ENCODE results near the gene SLC6A11.

Gene SLC6A11

DNA sequence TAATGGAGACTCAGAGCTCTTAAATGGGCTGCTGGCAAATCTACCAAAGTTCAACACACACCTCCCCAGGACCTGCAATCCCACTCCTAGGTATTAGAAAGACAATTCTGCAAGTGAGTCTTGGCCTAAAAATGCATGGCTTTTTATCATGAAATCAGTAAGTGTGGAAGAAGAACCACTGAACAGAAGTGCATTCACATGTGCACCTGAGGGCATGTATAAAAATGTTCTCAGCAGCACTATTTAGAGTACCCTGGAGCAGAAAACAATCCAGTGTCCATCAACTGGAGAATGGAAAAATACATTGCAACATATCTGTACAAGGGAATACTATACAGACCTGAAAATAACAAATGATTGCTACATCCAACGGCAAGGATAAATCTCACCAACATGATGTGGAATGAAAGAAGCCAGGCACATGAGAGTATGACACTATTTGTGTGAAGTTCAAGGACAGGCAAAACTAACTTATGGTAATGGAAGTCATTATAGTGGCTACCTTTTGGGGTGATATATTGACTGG is 168.4 kb downstream of the SLC6A11 start:
- no peaks in the 10 kb centered on the region for H3K4me1 ChIP-seq

GRCh38 chr3:10985181-10985580 is 169.2 kb downstream of the SLC6A11 start:
- H3K4me1 ChIP-seq: no peaks in the 10 kb centered on the region
- no peak overlapping the region for H3K4me3 ChIP-seq
- in situ Hi-C loops (cut with MboI; ENCODE audit: low sequenced_read_pairs): no loop called here
- H3K27me3 ChIP-seq (ENCODE audit: low read depth): no peaks in the 10 kb centered on the region
- no peaks in the 10 kb centered on the region for H3K9me3 ChIP-seq
- DNase-seq (ENCODE audit: low spot score in 2 of 2): no peak
- no peaks in the 10 kb centered on the region for H3K36me3 ChIP-seq (replicated peaks)

More for the DNA sequence above, 168.4 kb downstream of the SLC6A11 start:
- no peaks in the 10 kb centered on the region for H3K9me3 ChIP-seq
- no peaks in the 10 kb centered on the region for H3K27me3 ChIP-seq (ENCODE audit: low read depth)
- in situ Hi-C loops (cut with MboI; ENCODE audit: low sequenced_read_pairs): no loop called here
- H3K36me3 ChIP-seq (replicated peaks): no peaks in the 10 kb centered on the region
- H3K4me3 ChIP-seq: no peak overlapping the region
- DNase-seq (ENCODE audit: low spot score in 2 of 2): no peak

DNA sequence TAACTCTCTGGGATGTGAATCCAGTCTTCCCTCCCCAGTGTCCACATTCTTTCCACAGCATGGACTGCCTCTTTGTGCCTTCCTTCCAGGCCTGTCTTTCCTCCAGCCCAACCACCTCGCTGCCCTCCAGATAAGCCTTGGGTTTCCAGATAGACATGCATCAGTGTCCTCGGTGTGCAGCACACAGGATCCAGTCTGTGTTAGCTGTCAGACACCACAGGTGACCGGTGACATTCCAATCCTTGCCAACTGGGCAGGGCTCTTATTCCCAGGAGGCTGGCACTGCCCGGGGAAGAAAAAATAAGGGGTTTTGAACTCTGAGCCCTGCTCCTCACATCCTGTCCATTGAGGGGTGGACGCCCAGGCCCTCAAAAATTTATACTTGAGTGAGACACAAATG is 170.6 kb downstream of the SLC6A11 start:
- H3K36me3 ChIP-seq (replicated peaks): no peaks in the 10 kb centered on the region
- no peaks in the 10 kb centered on the region for H3K9me3 ChIP-seq
- 0 out of 2 replicates have a peak, but pooled peaks cover 1% of the 10 kb centered on the region for H3K27me3 ChIP-seq (ENCODE audit: low read depth)
- in situ Hi-C loops (cut with MboI; ENCODE audit: low sequenced_read_pairs): no loop called here
- no peak for DNase-seq (ENCODE audit: low spot score in 2 of 2)
- H3K4me3 ChIP-seq: no peak overlapping the region
- no peaks in the 10 kb centered on the region for H3K4me1 ChIP-seq

DNA sequence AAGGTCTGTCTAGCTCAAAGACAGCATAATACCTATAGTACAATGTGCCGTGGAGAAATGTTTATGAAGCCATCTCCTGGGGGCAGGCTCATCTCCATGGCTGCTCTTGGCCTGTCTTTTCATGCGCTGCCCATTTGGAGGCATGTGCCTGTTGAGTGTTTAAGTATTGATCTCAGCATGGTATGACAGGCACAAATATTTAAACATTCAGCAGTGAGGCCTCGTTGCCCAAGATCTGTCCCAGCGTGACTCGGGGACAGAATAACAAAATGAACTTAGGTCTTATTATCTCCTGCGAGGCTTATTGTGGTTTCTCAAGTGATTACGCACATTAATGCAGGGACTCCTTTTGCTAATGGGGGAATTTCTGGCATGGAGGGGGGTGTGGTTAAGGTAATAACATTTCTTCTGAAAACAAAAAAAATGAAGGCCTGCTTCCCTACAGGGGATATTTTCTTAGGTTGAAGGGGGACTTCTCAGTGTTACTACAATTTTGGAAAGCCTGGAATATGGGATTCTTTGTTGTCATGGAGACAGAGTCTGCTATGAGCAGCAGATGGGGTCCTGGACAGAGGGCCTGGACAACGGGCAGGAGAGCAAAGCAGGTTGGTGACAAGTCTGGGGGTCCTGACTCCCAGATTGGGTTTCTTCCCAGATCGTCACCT is 172.1 kb downstream of the SLC6A11 start:
- no peak for DNase-seq (ENCODE audit: low spot score in 2 of 2)
- no peaks in the 10 kb centered on the region for H3K36me3 ChIP-seq (replicated peaks)
- H3K4me1 ChIP-seq: no peaks in the 10 kb centered on the region
- peaks cover 7% of the 10 kb centered on the region for H3K27me3 ChIP-seq (ENCODE audit: low read depth)
- no peak overlapping the region for H3K4me3 ChIP-seq
- H3K9me3 ChIP-seq: no peaks in the 10 kb centered on the region
- in situ Hi-C loops (cut with MboI; ENCODE audit: low sequenced_read_pairs): no loop called here

- Histone ChIP-seq H3K9me3 (no peaks in the 10 kb centered on the region), H3K36me3 (replicated peaks) (no peaks in the 10 kb centered on the region), H3K4me1 (no peaks in the 10 kb centered on the region), H3K4me3 (no peak overlapping the region), H3K27me3 (ENCODE audit: low read depth) (peaks cover 14% of the 10 kb centered on the region)
- DNase-seq (ENCODE audit: low spot score in 2 of 2): no peak
- in situ Hi-C loops (cut with MboI; ENCODE audit: low sequenced_read_pairs): no loop called here
Observed at GRCh38 chr3:10988991-10989484, 173.0 kb downstream of the SLC6A11 start.

Measured in HAP-1 (cell line).